Vagina (tissue), 2 donors: ENCODE results near the gene IMMP2L. TPM values are rescaled to one million over a fixed set of nuclear protein-coding genes. Genes with fewer than 3 reads are reported as not detected.

Experiments used
- DNase-seq, 2 donors: peaks; one replicate each; pipeline ENCODE4 v3.0.0-alpha.2; 2017; ENCODE audit errors: extremely low spot score in 2 of 2
- H3K27ac ChIP-seq: fragments of 200-600 bp; sonication (generic); one replicate; pipeline ENCODE4 v1.5.1; 2019
- H3K27me3 ChIP-seq: fragments of 200-600 bp; sonication (generic); one replicate; pipeline ENCODE4 v1.5.1; 2019
- H3K36me3 ChIP-seq, 2 donors: fragments of 200-600 bp; sonication (generic); one replicate each; pipeline ENCODE4 v1.5.1; 2017 to 2019
- H3K4me1 ChIP-seq: fragments of 200-600 bp; sonication (generic); one replicate; pipeline ENCODE4 v1.5.1; 2019
- H3K4me3 ChIP-seq, 2 donors: fragments of 200-600 bp; sonication (generic); 1 replicate in 1 of 2; 2 replicates in 1 of 2; pipeline ENCODE4 v1.5.1; 2016 to 2019
- H3K9me3 ChIP-seq: fragments of 200-600 bp; sonication (generic); one replicate; pipeline ENCODE4 v1.5.1; 2019
- POLR2A ChIP-seq, 2 donors: fragments of 450-650 bp; IDR thresholded peaks; one replicate each; pipeline ENCODE4 v1.6.1; 2017; ENCODE audit warnings: antibody characterized with exemption in 2 of 2, mild to moderate bottlenecking in 2 of 2, moderate library complexity in 2 of 2
- POLR2AphosphoS5 ChIP-seq, 2 donors: sonication (generic); formaldehyde crosslinking; IDR thresholded peaks; one replicate each; pipeline ENCODE4 v1.9.0; 2017; ENCODE audit warnings: antibody characterized with exemption in 2 of 2, mild to moderate bottlenecking in 2 of 2, low read depth in 1 of 2; ENCODE audit not compliant: insufficient read depth in 1 of 2
- intact Hi-C: fragments of 100-400 bp; cut with DNase I; formaldehyde crosslinking; loops from one replicate; pipeline ENCODE4 v1.15.1; 2023
- total RNA-seq: library from RNA; depleted of rRNA; stranded (reverse); fragments of >200 nt; gene quantifications from one replicate; pipeline ENCODE4 v1.2.3, GENCODE V29; 2016
- TF ChIP-seq, protein P1 (sequence below), 3 experiments: fragments of 450-650 bp in 2 of 3; fragments of 200-600 bp in 1 of 3; sonication (generic) in 1 of 3; IDR thresholded peaks; one replicate each; pipeline ENCODE4 v1.5.1; 2017 to 2019; ENCODE audit warnings: antibody characterized with exemption in 3 of 3, mild to moderate bottlenecking in 2 of 3, moderate library complexity in 2 of 3

The IMMP2L gene
- total RNA-seq, 1 donor from 2014 or later = 13.3 TPM

- no peak for DNase-seq
- H3K27me3 ChIP-seq = no peaks in the 10 kb centered on the region
- H3K27ac ChIP-seq = no peak overlapping the region
- H3K9me3 ChIP-seq = no peaks in the 10 kb centered on the region
- H3K4me1 ChIP-seq = no peaks in the 10 kb centered on the region
- H3K36me3 ChIP-seq = no peaks in the 10 kb centered on the region
- TF ChIP-seq POLR2AphosphoS5 (IDR thresholded peaks at IDR 0.05; ENCODE audit: insufficient read depth in 1 of 2, low read depth in 1 of 2) (no peak), POLR2A (IDR thresholded peaks at IDR 0.05) (no peak)
- TF ChIP-seq, protein P1, sequence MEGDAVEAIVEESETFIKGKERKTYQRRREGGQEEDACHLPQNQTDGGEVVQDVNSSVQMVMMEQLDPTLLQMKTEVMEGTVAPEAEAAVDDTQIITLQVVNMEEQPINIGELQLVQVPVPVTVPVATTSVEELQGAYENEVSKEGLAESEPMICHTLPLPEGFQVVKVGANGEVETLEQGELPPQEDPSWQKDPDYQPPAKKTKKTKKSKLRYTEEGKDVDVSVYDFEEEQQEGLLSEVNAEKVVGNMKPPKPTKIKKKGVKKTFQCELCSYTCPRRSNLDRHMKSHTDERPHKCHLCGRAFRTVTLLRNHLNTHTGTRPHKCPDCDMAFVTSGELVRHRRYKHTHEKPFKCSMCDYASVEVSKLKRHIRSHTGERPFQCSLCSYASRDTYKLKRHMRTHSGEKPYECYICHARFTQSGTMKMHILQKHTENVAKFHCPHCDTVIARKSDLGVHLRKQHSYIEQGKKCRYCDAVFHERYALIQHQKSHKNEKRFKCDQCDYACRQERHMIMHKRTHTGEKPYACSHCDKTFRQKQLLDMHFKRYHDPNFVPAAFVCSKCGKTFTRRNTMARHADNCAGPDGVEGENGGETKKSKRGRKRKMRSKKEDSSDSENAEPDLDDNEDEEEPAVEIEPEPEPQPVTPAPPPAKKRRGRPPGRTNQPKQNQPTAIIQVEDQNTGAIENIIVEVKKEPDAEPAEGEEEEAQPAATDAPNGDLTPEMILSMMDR (IDR thresholded peaks at IDR 0.05) = no peak
- no peak overlapping the region for H3K4me3 ChIP-seq
- intact Hi-C loops = no loop called here
These were observed 351.3 kb downstream of the IMMP2L start for GRCh38 chr7:111210996-111211395.

DNA sequence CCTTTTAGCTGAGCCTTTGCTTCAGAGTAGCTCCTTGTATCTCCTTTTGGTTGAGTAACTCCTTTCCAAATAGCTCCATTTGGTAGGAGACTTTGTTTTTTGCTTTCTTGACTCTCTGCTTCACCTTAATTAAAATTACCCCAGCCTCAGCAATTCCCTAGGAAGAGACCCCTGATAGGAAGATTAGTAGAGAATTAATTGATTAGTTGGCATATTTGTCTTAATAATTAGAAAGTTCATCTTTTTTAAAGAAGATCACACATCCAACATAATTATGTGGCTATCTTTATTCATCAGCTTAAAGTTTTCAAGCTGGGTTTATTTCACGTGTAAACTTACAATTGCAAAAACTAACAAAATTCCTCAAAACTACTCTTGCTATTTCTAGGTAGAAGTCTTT, 352.2 kb downstream of the IMMP2L start:
- Histone ChIP-seq H3K27ac (no peak overlapping the region), H3K36me3 (no peaks in the 10 kb centered on the region), H3K27me3 (no peaks in the 10 kb centered on the region), H3K4me3 (no peak overlapping the region), H3K4me1 (no peaks in the 10 kb centered on the region), H3K9me3 (no peaks in the 10 kb centered on the region)
- TF ChIP-seq, protein P1 (IDR thresholded peaks at IDR 0.05) = no peak
- TF ChIP-seq POLR2AphosphoS5 (IDR thresholded peaks at IDR 0.05; ENCODE audit: insufficient read depth in 1 of 2, low read depth in 1 of 2) (no peak), POLR2A (IDR thresholded peaks at IDR 0.05) (no peak)
- no peak for DNase-seq
- intact Hi-C loops = no loop called here

GRCh38 chr7:111205251-111205650, 357.0 kb downstream of the IMMP2L start:
- H3K4me1 ChIP-seq = no peaks in the 10 kb centered on the region
- H3K27me3 ChIP-seq = no peaks in the 10 kb centered on the region
- no peak for DNase-seq
- TF ChIP-seq POLR2A (IDR thresholded peaks at IDR 0.05) (no peak), POLR2AphosphoS5 (IDR thresholded peaks at IDR 0.05; ENCODE audit: insufficient read depth in 1 of 2, low read depth in 1 of 2) (no peak)
- TF ChIP-seq, protein P1 (IDR thresholded peaks at IDR 0.05) = no peak
- no peak overlapping the region for H3K27ac ChIP-seq
- intact Hi-C loops = no loop called here
- no peaks in the 10 kb centered on the region for H3K9me3 ChIP-seq
- H3K4me3 ChIP-seq = no peak overlapping the region
- no peaks in the 10 kb centered on the region for H3K36me3 ChIP-seq

- Histone ChIP-seq H3K36me3 (no peaks in the 10 kb centered on the region), H3K27me3 (no peaks in the 10 kb centered on the region), H3K27ac (no peak overlapping the region), H3K4me1 (peaks cover 19% of the 10 kb centered on the region), H3K9me3 (no peaks in the 10 kb centered on the region), H3K4me3 (no peak overlapping the region)
- no peak for DNase-seq
- TF ChIP-seq POLR2AphosphoS5 (IDR thresholded peaks at IDR 0.05; ENCODE audit: insufficient read depth in 1 of 2, low read depth in 1 of 2) (no peak), POLR2A (IDR thresholded peaks at IDR 0.05) (no peak)
- TF ChIP-seq, protein P1 (IDR thresholded peaks at IDR 0.05) = no peak
- intact Hi-C loops = no loop called here
These were observed 360.0 kb downstream of the IMMP2L start for GRCh38 chr7:111202321-111202720.

- DNase-seq = no peak
- H3K27ac ChIP-seq = no peak overlapping the region
- no peak overlapping the region for H3K4me3 ChIP-seq
- H3K4me1 ChIP-seq = peaks cover 19% of the 10 kb centered on the region
- H3K9me3 ChIP-seq = no peaks in the 10 kb centered on the region
- intact Hi-C loops = no loop called here
- H3K27me3 ChIP-seq = no peaks in the 10 kb centered on the region
- TF ChIP-seq, protein P1 (IDR thresholded peaks at IDR 0.05) = no peak
- TF ChIP-seq POLR2AphosphoS5 (IDR thresholded peaks at IDR 0.05; ENCODE audit: insufficient read depth in 1 of 2, low read depth in 1 of 2) = no peak
- TF ChIP-seq POLR2A (IDR thresholded peaks at IDR 0.05) = no peak
- no peaks in the 10 kb centered on the region for H3K36me3 ChIP-seq
These were observed 362.6 kb downstream of the IMMP2L start for GRCh38 chr7:111199643-111200042.
